ENCODE data around the gene PHLPP1. TPM values are rescaled to one million over a fixed set of nuclear protein-coding genes. Genes with fewer than 3 reads are reported as not detected.

Gene PHLPP1
- total RNA-seq, 4 donors from 2014 or later: 6.3 to 18.0 (median 10.4) TPM

DNA sequence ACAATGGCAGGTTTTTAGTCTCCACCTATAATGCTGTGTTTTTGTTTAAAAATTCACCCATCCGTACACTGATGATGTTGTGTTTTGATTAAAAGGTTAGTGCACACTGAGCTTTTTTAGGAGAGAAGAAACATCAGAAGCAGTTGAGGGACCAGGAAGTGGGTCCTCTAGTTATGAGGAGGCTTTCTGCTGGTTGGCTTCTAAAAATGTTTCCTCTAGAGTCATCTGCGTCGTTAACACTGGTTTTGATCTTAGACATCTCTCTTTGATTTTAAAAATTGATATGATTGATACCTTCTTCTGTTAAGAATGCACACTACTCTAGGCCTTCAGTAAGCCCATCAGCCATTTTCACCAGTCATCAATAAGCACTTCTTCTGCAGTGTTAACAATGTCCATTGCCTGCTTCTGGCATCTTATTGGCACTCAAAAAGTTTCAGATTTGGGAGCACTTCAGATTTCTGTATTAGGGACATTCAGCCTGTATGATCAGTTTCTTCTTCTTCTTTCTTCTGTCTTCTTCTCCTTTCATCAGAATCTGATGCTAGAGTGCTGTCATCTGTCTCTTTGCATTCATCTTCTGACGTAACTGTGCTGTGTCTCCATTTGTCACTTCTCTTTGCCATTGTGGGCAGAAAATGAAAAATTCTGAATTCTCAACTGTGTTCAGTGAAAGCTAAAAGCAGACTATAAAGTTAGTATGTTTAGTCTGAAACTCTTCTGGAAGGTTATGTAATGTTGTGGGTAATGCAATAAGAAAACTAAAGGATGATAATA, 56.3 kb downstream of the PHLPP1 start:
- DNase-seq (ENCODE audit: low spot score): no peak
- no peak for ATAC-seq (ENCODE audit: low FRiP score)
- TF ChIP-seq, protein P1, sequence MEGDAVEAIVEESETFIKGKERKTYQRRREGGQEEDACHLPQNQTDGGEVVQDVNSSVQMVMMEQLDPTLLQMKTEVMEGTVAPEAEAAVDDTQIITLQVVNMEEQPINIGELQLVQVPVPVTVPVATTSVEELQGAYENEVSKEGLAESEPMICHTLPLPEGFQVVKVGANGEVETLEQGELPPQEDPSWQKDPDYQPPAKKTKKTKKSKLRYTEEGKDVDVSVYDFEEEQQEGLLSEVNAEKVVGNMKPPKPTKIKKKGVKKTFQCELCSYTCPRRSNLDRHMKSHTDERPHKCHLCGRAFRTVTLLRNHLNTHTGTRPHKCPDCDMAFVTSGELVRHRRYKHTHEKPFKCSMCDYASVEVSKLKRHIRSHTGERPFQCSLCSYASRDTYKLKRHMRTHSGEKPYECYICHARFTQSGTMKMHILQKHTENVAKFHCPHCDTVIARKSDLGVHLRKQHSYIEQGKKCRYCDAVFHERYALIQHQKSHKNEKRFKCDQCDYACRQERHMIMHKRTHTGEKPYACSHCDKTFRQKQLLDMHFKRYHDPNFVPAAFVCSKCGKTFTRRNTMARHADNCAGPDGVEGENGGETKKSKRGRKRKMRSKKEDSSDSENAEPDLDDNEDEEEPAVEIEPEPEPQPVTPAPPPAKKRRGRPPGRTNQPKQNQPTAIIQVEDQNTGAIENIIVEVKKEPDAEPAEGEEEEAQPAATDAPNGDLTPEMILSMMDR (IDR thresholded peaks at IDR 0.05): no peak

- DNase-seq (ENCODE audit: low spot score) (no peak), ATAC-seq (ENCODE audit: low FRiP score) (no peak)
- TF ChIP-seq, protein P1 (IDR thresholded peaks at IDR 0.05): no peak
Observed at GRCh38 chr18:62772860-62773584, 57.7 kb downstream of the PHLPP1 start.

GRCh38 chr18:62773691-62774090, 58.4 kb downstream of the PHLPP1 start:
- DNase-seq (ENCODE audit: low spot score) (no peak), ATAC-seq (ENCODE audit: low FRiP score) (no peak)
- TF ChIP-seq, protein P1 (IDR thresholded peaks at IDR 0.05): no peak

- ATAC-seq (ENCODE audit: low FRiP score) (no peak), DNase-seq (ENCODE audit: low spot score) (no peak)
- TF ChIP-seq, protein P1 (IDR thresholded peaks at IDR 0.05): no peak
Observed at GRCh38 chr18:62776024-62776570, 60.8 kb downstream of the PHLPP1 start.

GRCh38 chr18:62777814-62778213, 62.5 kb downstream of the PHLPP1 start:
- no peak for ATAC-seq (ENCODE audit: low FRiP score)

GRCh38 chr18:62778976-62779869, 63.9 kb downstream of the PHLPP1 start:
- DNase-seq (ENCODE audit: low spot score) (no peak), ATAC-seq (ENCODE audit: low FRiP score) (no peak)
- TF ChIP-seq, protein P1 (IDR thresholded peaks at IDR 0.05): no peak

More at GRCh38 chr18:62777814-62778213, 62.5 kb downstream of the PHLPP1 start:
- DNase-seq (ENCODE audit: low spot score): no peak
- TF ChIP-seq, protein P1 (IDR thresholded peaks at IDR 0.05): no peak
